Endothelial cell of umbilical vein (primary cell): Measurements from ENCODE around the gene GRIA3. TPM values are rescaled to one million over a fixed set of nuclear protein-coding genes. Genes with fewer than 3 reads are reported as not detected.

ENCODE experiments used
- BruUV-seq: library from RNA; stranded (reverse); fragments of 400-500 nt; replicated peaks from 2 replicates; lab custom pipeline; 2021; lab: Mats Ljungman, UMichigan
- CTCF ChIA-PET: fragments of 300-600, 350-600 bp; sonication (Branson Sonifier 250); formaldehyde crosslinking; loops from one replicate; lab custom pipeline; 2021; ENCODE audit warnings: antibody characterized with exemption, inconsistent platforms; lab: Charles Lee
- POLR2A ChIA-PET: fragments of 300-600, 350-600 bp; sonication (Branson Sonifier 250); formaldehyde crosslinking; loops from one replicate; lab custom pipeline; 2021; ENCODE audit warnings: antibody characterized with exemption, inconsistent platforms; lab: Charles Lee
- DNase-seq: peaks from one replicate; pipeline ENCODE4 v3.0.0-alpha.2; 2011; ENCODE audit warnings: low read depth, low spot score
- FAIRE-seq: peaks from 2 replicates; lab custom pipeline; 2011; peaks lifted over from hg19 to GRCh38; lab: Jason Lieb, UNC
- H2AFZ ChIP-seq: 2 replicates; pipeline ENCODE4 v1.6.0; 2012; ENCODE audit warnings: low read depth, low read length, control low read depth, inconsistent platforms
- H3K27ac ChIP-seq: 2 replicates; pipeline ENCODE4 v1.5.1; 2011; ENCODE audit warnings: low read depth, mild to moderate bottlenecking, control low read depth, low read length, moderate library complexity; ENCODE audit not compliant: insufficient read depth
- H3K27me3 ChIP-seq, 2 experiments: 2 replicates each; pipeline versions ENCODE4 v1.6.0 to v1.6.1; 2011; ENCODE audit warnings: low read length in 2 of 2, mixed read lengths in 1 of 2; ENCODE audit not compliant: control insufficient read depth in 2 of 2, insufficient read depth in 2 of 2
- H3K36me3 ChIP-seq, 2 experiments: 2 replicates in 1 of 2; 3 replicates in 1 of 2; pipeline ENCODE4 v1.5.1; 2011; ENCODE audit warnings: low read length in 2 of 2, mild to moderate bottlenecking in 1 of 2, moderate library complexity in 1 of 2; ENCODE audit not compliant: control insufficient read depth in 2 of 2, insufficient read depth in 2 of 2; ENCODE audit errors: extremely low read depth in 1 of 2
- H3K4me1 ChIP-seq: 3 replicates; pipeline ENCODE4 v1.5.1; 2011; ENCODE audit warnings: mild to moderate bottlenecking, low read length; ENCODE audit not compliant: control insufficient read depth, insufficient read depth; ENCODE audit errors: extremely low read depth
- H3K4me2 ChIP-seq: 2 replicates; pipeline ENCODE4 v1.6.1; 2011; ENCODE audit warnings: low read length, control low read depth, mixed read lengths; ENCODE audit not compliant: insufficient read depth
- H3K4me3 ChIP-seq, 3 experiments: fragments of 200-600 bp in 1 of 3; sonication (generic), shearing (Covaris generic) in 1 of 3; replicated peaks in 1 of 3; 2 replicates each; pipeline ENCODE4 v1.5.1; 2011 to 2016; ENCODE audit warnings: control low read depth in 3 of 3, low read length in 3 of 3, mild to moderate bottlenecking in 2 of 3, inconsistent platforms in 1 of 3, low read depth in 1 of 3, moderate library complexity in 1 of 3; ENCODE audit not compliant: insufficient read depth in 1 of 3
- H3K79me2 ChIP-seq: 2 replicates; pipeline ENCODE4 v1.6.0; 2012; ENCODE audit warnings: low read length, inconsistent platforms; ENCODE audit not compliant: control insufficient read depth, insufficient read depth
- H3K9ac ChIP-seq: replicated peaks from 2 replicates; pipeline ENCODE3; 2011; ENCODE audit warnings: low read length, control low read depth; ENCODE audit not compliant: insufficient read depth; ENCODE audit errors: extremely low read depth
- H3K9me1 ChIP-seq: replicated peaks from 3 replicates; pipeline ENCODE4 v1.6.0; 2011; ENCODE audit warnings: mild to moderate bottlenecking, low read length; ENCODE audit not compliant: control insufficient read depth, insufficient read depth; ENCODE audit errors: extremely low read depth
- H3K9me3 ChIP-seq: replicated peaks from 2 replicates; pipeline ENCODE4 v1.5.1; 2012; ENCODE audit warnings: low read length, inconsistent platforms; ENCODE audit not compliant: control insufficient read depth, insufficient read depth
- H4K20me1 ChIP-seq: replicated peaks from 2 replicates; pipeline ENCODE3; 2011; ENCODE audit warnings: mild to moderate bottlenecking, low read length; ENCODE audit not compliant: control insufficient read depth, insufficient read depth; ENCODE audit errors: extremely low read depth
- CTCF ChIP-seq, 2 donors: IDR thresholded peaks; 1 replicate in 1 of 2; 2 replicates in 1 of 2; pipeline ENCODE4 v1.5.1; 2011; ENCODE audit warnings: low read length in 2 of 2, mild to moderate bottlenecking in 2 of 2, moderate library complexity in 2 of 2, control low read depth in 1 of 2, inconsistent platforms in 1 of 2, low read depth in 1 of 2; ENCODE audit not compliant: insufficient read depth in 1 of 2; ENCODE audit errors: extremely low read depth in 1 of 2
- EZH2 ChIP-seq: IDR thresholded peaks from 2 replicates; pipeline ENCODE4 v1.6.1; 2012; ENCODE audit warnings: borderline replicate concordance, low read depth, mild to moderate bottlenecking, moderate library complexity, low read length, inconsistent platforms; ENCODE audit not compliant: severe bottlenecking
- FOS ChIP-seq: IDR thresholded peaks from 2 replicates; pipeline ENCODE4 v1.6.1; 2011; ENCODE audit warnings: mild to moderate bottlenecking, low read length, moderate library complexity, borderline replicate concordance; ENCODE audit not compliant: insufficient read depth
- GATA2 ChIP-seq: IDR thresholded peaks from 2 replicates; pipeline ENCODE4 v1.7.0; 2011; ENCODE audit warnings: low read depth, mild to moderate bottlenecking, moderate library complexity, mixed read lengths, low read length; ENCODE audit not compliant: insufficient read length, insufficient read depth
- JUN ChIP-seq: IDR thresholded peaks from 2 replicates; pipeline ENCODE4 v1.6.1; 2011; ENCODE audit warnings: borderline replicate concordance, low read depth; ENCODE audit not compliant: insufficient read length, insufficient read depth
- MAX ChIP-seq: IDR thresholded peaks from 2 replicates; pipeline ENCODE4 v1.6.1; 2011; ENCODE audit not compliant: insufficient read depth, insufficient read length
- MYC ChIP-seq: IDR thresholded peaks from one replicate; pipeline ENCODE4 v1.6.1; 2011; ENCODE audit warnings: mild to moderate bottlenecking, low read depth, low read length
- POLR2A ChIP-seq: IDR thresholded peaks from 2 replicates; pipeline ENCODE4 v1.6.1; 2012; ENCODE audit warnings: low read depth, mild to moderate bottlenecking, control low read depth, low read length
- POLR2AphosphoS5 ChIP-seq: IDR thresholded peaks from 2 replicates; pipeline ENCODE4 v1.6.1; 2012; ENCODE audit warnings: low read depth, mild to moderate bottlenecking, control low read depth, low read length, moderate library complexity; ENCODE audit not compliant: insufficient read depth
- dilution Hi-C: fragments of 300-500 bp; cut with MboI; formaldehyde crosslinking; loops from one replicate; pipeline ENCODE4 v1.15.0; 2019; ENCODE audit warnings: low sequenced_read_pairs; ENCODE audit not compliant: extremely low pct_ligation_motif_present
- intact Hi-C: fragments of 100-400 bp; cut with micrococcal nuclease; formaldehyde crosslinking; loops from one replicate; pipeline ENCODE4 v1.10.0; 2022
- polyA plus RNA-seq, 4 experiments: library from polyadenylated mRNA; depleted of rRNA in 3 of 4; stranded (reverse) in 3 of 4; unstranded in 1 of 4; fragments of >200 nt; gene quantifications; 2 replicates each; pipeline versions ENCODE4 v1.2.1 to v1.2.3, GENCODE V29; 2011 to 2012; ENCODE audit warnings: missing spikeins in 1 of 4
- total RNA-seq: library from RNA; stranded (reverse); gene quantifications from 2 replicates; pipeline ENCODE4 v1.2.3, GENCODE V29; 2021

The GRIA3 gene
- total and polyA plus RNA-seq, 2 donors (not counting 3 experiments of a cell fraction or from before 2014, with no cell fraction given), result not detected

GRCh38 chrX:123489011-123489410 lies 304.9 kb downstream of the GRIA3 start:
- CTCF ChIA-PET, result no interaction called here
- Histone ChIP-seq H3K9me1 (no peaks in the 10 kb centered on the region), H3K79me2 (no peaks in the 10 kb centered on the region), H3K27me3 (no peaks in the 10 kb centered on the region), H3K4me3 (no peak overlapping the region), H3K4me1 (no peaks in the 10 kb centered on the region), H3K9ac (no peak overlapping the region), H4K20me1 (no peaks in the 10 kb centered on the region), H3K9me3 (no peaks in the 10 kb centered on the region), H3K27ac (no peak overlapping the region), H3K4me2 (no peak overlapping the region), H2AFZ (no peak overlapping the region), H3K36me3 (no peaks in the 10 kb centered on the region)
- DNase-seq (no peak), FAIRE-seq (peak; percentile 4)
- dilution Hi-C loops, result no loop called here
- no peak for TF ChIP-seq JUN
- no peak for TF ChIP-seq MAX
- no peak for TF ChIP-seq POLR2A
- no peak for TF ChIP-seq FOS
- TF ChIP-seq CTCF (IDR thresholded peaks at IDR 0.05; ENCODE audit: extremely low read depth in 1 of 2, insufficient read depth in 1 of 2, low read depth in 1 of 2, low read length in 2 of 2), result no peak
- TF ChIP-seq MYC, result no peak
- no peak for TF ChIP-seq GATA2
- TF ChIP-seq POLR2AphosphoS5, result no peak
- TF ChIP-seq EZH2, result no peak
- intact Hi-C loops, result no loop called here
- POLR2A ChIA-PET, result no interaction called here
- no TSS peak for BruUV-seq
